ENCODE measurements around the gene RPLP2.

RPLP2 gene

DNA sequence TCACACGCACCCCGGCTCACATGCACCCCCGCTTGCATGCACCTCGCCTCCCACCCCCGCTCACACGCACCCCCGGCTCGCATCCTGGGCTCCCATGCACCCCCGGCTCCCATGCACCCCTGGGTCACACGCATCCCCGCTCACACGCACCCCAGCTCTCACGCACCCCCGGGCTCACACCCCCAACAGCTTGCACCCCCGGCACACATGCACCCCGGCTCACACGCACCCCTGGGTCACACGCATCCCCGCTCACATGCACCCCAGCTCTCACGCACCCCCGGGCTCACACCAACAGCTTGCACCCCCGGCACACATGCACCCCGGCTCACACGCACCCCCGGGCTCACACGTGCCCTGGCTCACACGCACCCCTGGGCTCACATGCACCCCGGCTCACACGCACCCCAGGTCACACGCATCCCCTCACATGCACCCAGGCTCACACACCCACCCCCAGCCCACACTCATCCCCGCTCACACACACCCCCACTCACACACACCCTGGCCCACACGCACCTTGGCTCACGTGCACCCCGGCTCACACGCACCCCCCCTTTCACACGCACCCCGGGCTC lies 49.1 kb downstream of the RPLP2 start:
- Histone ChIP-seq H4K20me1 (ENCODE audit: insufficient read depth, low read length) (peaks cover 16% of the 10 kb centered on the region), H3K9me3 (ENCODE audit: insufficient read depth, low read length, severe bottlenecking) (no peaks in the 10 kb centered on the region), H3K4me2 (ENCODE audit: insufficient read depth, low read length) (no peak overlapping the region), H3K4me1 (ENCODE audit: insufficient read depth, low read length) (no peaks in the 10 kb centered on the region), H2AFZ (ENCODE audit: low read depth, low read length) (no peak overlapping the region), H3K9ac (ENCODE audit: low read depth, low read length) (no peak overlapping the region), H3K27me3 (ENCODE audit: insufficient read depth, low read length, poor library complexity) (no peaks in the 10 kb centered on the region), H3K79me2 (ENCODE audit: insufficient read depth, low read length) (no peaks in the 10 kb centered on the region), H3K4me3 (ENCODE audit: low read depth in 1 of 2, low read length in 2 of 2) (no peak overlapping the region), H3K27ac (ENCODE audit: low read length) (no peak overlapping the region), H3K36me3 (ENCODE audit: insufficient read depth, low read length) (no peaks in the 10 kb centered on the region)
- DNase-seq, result no peak
- TF ChIP-seq, protein P1, sequence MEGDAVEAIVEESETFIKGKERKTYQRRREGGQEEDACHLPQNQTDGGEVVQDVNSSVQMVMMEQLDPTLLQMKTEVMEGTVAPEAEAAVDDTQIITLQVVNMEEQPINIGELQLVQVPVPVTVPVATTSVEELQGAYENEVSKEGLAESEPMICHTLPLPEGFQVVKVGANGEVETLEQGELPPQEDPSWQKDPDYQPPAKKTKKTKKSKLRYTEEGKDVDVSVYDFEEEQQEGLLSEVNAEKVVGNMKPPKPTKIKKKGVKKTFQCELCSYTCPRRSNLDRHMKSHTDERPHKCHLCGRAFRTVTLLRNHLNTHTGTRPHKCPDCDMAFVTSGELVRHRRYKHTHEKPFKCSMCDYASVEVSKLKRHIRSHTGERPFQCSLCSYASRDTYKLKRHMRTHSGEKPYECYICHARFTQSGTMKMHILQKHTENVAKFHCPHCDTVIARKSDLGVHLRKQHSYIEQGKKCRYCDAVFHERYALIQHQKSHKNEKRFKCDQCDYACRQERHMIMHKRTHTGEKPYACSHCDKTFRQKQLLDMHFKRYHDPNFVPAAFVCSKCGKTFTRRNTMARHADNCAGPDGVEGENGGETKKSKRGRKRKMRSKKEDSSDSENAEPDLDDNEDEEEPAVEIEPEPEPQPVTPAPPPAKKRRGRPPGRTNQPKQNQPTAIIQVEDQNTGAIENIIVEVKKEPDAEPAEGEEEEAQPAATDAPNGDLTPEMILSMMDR (IDR thresholded peaks at IDR 0.05; ENCODE audit: borderline replicate concordance, extremely low read depth, low read length, poor library complexity, severe bottlenecking), result no peak
- TF ChIP-seq EZH2 (IDR thresholded peaks at IDR 0.05; ENCODE audit: borderline replicate concordance, low read depth, low read length, severe bottlenecking), result no peak
- no peak for ATAC-seq (ENCODE audit: insufficient read depth, low read depth)

DNA sequence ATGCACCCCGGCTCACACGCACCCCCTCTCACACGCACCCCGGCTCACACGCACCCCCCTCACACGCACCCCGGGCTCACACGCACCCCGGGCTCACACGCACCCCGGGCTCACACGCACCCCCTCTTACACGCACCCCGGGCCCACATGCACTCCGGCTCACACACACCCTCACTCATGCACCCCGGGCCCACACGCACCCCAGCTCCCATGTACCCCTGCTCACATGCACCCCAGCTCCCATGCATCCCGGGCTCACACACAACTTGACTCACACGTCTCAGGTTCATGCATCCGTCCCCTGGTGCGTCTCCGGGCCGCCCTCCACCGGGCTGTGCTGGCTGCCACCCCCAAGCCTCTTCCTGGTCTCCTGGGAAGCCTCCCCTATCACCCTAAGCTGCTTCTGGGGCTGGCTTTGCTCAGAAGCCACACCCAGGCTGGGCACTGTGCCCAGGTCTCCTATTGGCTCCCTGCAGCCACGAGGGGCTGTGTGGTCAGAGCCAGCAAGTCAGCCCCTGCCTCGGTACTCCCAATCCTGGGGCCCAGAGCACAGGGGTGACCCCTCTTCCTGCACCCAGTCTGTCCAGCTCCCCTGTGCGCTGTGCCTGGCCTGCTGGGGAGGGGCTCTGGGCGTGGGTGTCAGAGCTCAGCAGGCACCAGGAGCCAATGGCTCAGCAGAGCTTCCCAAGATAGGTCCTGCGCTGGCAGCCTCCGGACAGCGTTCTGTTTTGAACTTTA lies 49.8 kb downstream of the RPLP2 start:
- Histone ChIP-seq H3K27ac (ENCODE audit: low read length) (no peak overlapping the region), H3K9ac (ENCODE audit: low read depth, low read length) (no peak overlapping the region), H3K4me2 (ENCODE audit: insufficient read depth, low read length) (no peak overlapping the region), H3K9me3 (ENCODE audit: insufficient read depth, low read length, severe bottlenecking) (no peaks in the 10 kb centered on the region), H3K79me2 (ENCODE audit: insufficient read depth, low read length) (no peaks in the 10 kb centered on the region), H3K36me3 (ENCODE audit: insufficient read depth, low read length) (no peaks in the 10 kb centered on the region), H4K20me1 (ENCODE audit: insufficient read depth, low read length) (peaks cover 16% of the 10 kb centered on the region), H2AFZ (ENCODE audit: low read depth, low read length) (no peak overlapping the region), H3K27me3 (ENCODE audit: insufficient read depth, low read length, poor library complexity) (no peaks in the 10 kb centered on the region), H3K4me1 (ENCODE audit: insufficient read depth, low read length) (no peaks in the 10 kb centered on the region), H3K4me3 (ENCODE audit: low read depth in 1 of 2, low read length in 2 of 2) (no peak overlapping the region)
- ATAC-seq (ENCODE audit: insufficient read depth, low read depth), result peak; percentile 30
- no peak for TF ChIP-seq EZH2 (IDR thresholded peaks at IDR 0.05; ENCODE audit: borderline replicate concordance, low read depth, low read length, severe bottlenecking)
- TF ChIP-seq, protein P1 (IDR thresholded peaks at IDR 0.05; ENCODE audit: borderline replicate concordance, extremely low read depth, low read length, poor library complexity, severe bottlenecking), result no peak
- DNase-seq, result peak; percentile 50

DNA sequence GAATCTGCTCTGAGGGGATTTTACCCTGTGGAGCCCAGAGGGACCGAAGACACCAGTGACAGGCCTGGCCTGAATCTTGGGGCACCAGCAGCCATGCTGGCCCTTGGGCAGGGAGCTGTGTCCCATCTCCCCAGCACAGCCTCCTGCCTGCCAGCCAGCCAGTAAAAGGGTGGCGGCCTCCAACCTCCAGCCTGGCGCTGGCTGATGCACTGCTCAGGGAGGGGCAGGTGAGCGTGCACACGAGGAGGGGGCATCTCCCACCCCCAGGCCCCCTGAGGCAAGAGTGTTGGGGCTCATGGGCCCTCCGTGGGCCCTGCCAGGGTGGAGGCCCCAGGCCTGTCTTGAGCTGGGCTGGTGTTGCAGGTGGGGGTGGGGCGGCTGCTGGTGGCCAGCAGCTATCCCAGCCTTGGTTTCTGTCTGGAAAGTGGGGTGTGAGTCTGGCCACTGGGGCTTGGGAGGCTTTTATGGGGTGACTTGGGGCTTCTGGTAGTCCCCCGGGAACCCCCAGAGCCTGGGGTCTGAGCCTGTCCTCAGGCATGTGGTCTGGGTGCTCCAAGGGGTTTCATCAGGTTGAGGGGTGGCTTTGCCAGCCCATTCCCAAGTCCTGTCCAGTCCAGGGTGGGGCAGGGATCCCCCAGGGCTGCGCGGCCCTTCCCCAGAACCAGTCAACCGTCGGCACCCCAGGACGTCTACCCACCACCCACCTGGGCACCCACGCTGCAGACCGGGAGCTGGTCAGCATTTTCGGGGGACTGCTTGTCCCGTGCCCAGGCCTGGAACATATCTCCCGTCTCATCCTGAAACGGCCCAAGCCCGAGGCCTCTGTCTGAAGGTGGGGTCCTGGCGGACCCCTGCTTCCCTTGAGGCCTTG lies 50.7 kb downstream of the RPLP2 start:
- H3K4me1 ChIP-seq (ENCODE audit: insufficient read depth, low read length), result no peaks in the 10 kb centered on the region
- no peak overlapping the region for H2AFZ ChIP-seq (ENCODE audit: low read depth, low read length)
- H3K79me2 ChIP-seq (ENCODE audit: insufficient read depth, low read length), result no peaks in the 10 kb centered on the region
- ATAC-seq (ENCODE audit: insufficient read depth, low read depth) (no peak), DNase-seq (no peak)
- H3K4me3 ChIP-seq (ENCODE audit: low read depth in 1 of 2, low read length in 2 of 2), result no peak overlapping the region
- H4K20me1 ChIP-seq (ENCODE audit: insufficient read depth, low read length), result peaks cover 16% of the 10 kb centered on the region
- H3K4me2 ChIP-seq (ENCODE audit: insufficient read depth, low read length), result no peak overlapping the region
- no peak for TF ChIP-seq EZH2 (IDR thresholded peaks at IDR 0.05; ENCODE audit: borderline replicate concordance, low read depth, low read length, severe bottlenecking)
- TF ChIP-seq, protein P1 (IDR thresholded peaks at IDR 0.05; ENCODE audit: borderline replicate concordance, extremely low read depth, low read length, poor library complexity, severe bottlenecking), result no peak
- no peaks in the 10 kb centered on the region for H3K9me3 ChIP-seq (ENCODE audit: insufficient read depth, low read length, severe bottlenecking)
- no peak overlapping the region for H3K9ac ChIP-seq (ENCODE audit: low read depth, low read length)
- H3K36me3 ChIP-seq (ENCODE audit: insufficient read depth, low read length), result no peaks in the 10 kb centered on the region
- no peaks in the 10 kb centered on the region for H3K27me3 ChIP-seq (ENCODE audit: insufficient read depth, low read length, poor library complexity)
- no peak overlapping the region for H3K27ac ChIP-seq (ENCODE audit: low read length)

All from DND-41 (cell line).